Fibroblast of peridontal ligament (primary cell): ENCODE data around the gene HTR1D.

Experiments used
- DNase-seq: peaks from one replicate; pipeline ENCODE4 v3.0.0-alpha.2; 2010; ENCODE audit errors: extremely low read depth

Gene HTR1D

GRCh38 chr1:23150125-23150524 is 67.2 kb downstream of the HTR1D start:
- DNase-seq, result no peak

- DNase-seq, result no peak
These were observed 68.2 kb downstream of the HTR1D start for GRCh38 chr1:23149114-23149513.

GRCh38 chr1:23148084-23148483 is 69.2 kb downstream of the HTR1D start:
- no peak for DNase-seq
